Stimulated activated CD4-positive, alpha-beta T cell treated with anti-CD3 and anti-CD28 coated beads, Interleukin-4, amount 100 ng/mL, for 24 hours (primary cell): Measurements from ENCODE around the gene DXO.
"Not testable (repeated sequence)": the region's sequence is repeated elsewhere in the genome, so short reads cannot be mapped to it uniquely, and the experiment has no call there.

Source experiments
- DNase-seq: peaks from one replicate; pipeline ENCODE4 v3.0.0-alpha.2; 2020

Gene DXO

DNA sequence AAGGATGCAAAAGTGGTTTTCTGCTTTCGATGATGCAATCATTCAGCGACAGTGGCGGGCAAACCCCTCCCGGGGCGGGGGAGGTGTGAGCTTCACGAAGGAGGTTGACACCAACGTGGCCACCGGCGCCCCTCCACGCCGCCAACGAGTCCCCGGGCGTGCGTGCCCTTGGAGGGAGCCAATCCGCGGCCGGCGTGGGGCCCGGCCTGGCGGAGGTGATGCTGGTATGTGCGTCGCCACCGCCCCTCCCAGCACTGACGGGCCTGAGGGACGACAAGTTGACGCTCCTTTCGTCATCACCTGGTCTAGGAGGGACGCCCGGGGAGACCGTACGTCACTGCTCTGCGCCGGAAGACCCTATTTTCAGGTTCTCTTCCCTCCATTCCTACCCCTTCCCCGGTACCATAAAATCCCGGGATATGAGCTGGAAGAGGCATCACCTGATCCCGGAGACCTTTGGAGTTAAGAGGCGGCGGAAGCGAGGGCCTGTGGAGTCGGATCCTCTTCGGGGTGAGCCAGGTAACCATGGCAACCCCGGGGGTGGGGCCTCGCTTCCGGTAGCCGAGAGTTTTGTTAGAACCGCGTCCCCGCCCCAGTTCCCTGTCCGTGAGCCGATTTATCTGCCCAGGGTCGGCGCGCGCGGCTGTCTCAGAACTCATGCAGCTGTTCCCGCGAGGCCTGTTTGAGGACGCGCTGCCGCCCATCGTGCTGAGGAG, at the start of gene DXO:
DXO (minus strand) TSS at position 146 of the 716 bp plus-strand sequence. CDS start 463 bp downstream, outside the sequence.
- peak; percentile 98 for DNase-seq

DNA sequence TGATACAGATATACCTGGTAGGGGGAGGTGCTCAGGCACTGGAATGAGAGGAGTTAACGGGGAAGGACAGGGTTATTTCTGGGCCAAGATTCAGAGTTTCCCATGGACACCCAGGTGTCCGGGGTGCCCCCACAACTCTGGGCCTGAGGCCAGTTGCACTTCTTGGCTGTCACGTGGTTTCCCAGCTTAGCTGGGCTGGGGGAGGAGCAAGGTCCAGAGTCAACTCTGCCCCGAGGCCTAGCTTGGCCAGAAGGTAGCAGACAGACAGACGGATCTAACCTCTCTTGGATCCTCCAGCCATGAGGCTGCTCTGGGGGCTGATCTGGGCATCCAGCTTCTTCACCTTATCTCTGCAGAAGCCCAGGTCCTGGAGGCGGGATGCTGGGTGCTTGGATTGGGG, 42.6 kb upstream of the DXO start, which contains the start of gene C4B:
C4B (plus strand) TSS at position 249 of the 400 bp plus-strand sequence; CDS start at position 300, 51 bp downstream.
- not testable (repeated sequence) for DNase-seq

DNA sequence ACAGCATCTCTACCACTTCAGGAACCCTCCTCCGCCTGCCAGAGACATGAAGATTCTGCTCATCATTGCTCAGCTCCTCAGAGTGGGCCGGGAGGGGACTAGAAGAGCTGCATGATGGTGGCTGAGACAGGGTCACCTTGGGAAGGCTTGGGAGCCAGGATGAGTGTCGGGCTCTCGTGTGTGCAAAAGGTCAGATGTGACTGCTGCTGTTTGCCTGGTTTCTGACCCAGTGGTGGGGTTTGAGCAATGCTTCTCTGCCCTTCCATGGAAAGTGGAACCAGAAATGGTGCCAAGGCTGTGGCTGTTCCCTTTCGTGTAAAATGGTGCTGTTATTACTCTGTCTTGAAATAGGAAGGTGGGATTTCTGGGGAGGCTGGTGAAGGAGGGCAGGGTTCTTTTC, 41.8 kb upstream of the DXO start:
- not testable (repeated sequence) for DNase-seq

DNA sequence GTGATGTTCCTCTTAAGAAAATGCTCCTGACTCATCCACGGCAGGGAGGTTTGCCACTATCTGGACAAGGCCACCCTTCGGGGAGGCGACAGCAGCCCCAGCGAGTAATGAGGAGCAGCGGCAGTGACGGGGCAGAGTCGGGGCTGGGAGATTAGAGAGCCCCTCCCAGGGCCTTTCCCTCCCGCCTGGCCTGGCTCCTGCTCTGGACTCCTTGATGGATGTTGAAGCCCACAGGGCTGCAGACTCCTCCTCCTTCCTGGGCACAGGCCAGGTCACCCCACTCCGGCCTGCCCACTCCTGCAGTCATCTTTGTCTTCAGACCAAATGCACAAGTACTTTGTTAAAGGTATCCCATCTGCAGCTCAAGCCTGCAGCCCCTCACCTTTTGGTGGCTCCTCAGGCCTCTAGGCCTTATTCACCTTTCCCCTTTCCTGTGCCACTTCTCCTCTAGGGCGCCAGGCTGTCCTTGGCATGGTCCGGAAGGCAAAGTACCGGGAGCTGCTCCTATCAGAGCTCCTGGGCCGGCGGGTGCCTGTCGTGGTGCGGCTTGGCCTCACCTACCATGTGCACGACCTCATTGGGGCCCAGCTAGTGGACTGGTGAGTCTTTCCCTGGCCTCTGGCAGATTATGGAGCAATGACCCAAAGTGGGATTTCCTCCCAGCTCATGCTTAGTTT, 41.1 kb upstream of the DXO start:
- DNase-seq, result peak; percentile 3

DNA sequence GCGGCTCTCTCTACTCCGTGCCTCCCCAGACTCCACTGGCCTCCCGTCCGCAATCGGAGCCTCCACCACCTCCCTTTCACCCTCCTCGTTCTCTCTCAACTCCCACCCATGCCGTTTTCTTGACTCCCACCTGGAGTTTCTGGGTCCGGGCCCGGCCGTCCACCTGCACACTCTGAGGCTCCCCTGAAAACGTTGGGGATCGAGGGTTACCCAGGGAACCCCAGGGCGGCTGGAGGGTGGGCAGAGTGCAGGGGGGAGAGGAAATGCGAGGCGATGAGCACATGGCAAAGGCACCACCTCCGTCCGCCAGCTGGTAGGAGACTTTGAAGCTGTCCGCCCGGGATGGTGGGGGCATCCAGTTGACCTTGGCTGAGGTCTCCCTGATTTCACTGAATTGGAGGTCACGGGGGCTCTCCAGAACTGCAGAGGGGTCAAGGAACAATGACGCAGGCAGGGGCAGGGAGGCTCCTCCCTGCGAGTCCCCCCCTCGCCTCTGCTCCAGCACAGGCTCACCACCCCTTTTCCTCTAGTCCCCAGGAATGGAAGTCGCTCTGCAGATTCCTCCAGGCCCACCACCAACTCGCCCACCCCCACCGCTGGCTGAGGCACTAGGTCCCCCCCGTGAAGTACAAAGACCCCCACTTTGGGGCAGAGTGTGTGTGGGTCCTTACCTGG, 39.1 kb upstream of the DXO start:
- peak; percentile 2 for DNase-seq

DNA sequence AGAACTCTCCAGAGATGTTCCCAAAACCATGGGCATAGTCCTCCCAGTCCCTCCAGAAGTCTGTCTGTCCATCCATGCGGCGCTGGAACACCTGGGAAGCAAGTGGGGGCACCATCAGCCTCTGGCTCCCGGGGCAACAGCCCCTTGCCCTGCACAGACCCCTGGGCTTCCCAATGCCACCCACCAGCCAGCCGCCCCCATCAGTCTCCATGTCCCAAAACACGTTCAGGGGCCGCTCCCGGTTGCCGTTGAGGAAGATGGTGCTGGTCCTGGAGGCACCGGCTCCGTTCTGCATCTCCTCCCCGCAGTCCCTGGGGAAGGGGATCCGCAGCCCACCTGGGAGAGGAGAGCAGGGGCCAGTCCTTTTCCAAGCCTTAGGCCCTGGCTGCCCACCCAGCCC, 37.6 kb upstream of the DXO start:
- DNase-seq, result not testable (repeated sequence)

DNA sequence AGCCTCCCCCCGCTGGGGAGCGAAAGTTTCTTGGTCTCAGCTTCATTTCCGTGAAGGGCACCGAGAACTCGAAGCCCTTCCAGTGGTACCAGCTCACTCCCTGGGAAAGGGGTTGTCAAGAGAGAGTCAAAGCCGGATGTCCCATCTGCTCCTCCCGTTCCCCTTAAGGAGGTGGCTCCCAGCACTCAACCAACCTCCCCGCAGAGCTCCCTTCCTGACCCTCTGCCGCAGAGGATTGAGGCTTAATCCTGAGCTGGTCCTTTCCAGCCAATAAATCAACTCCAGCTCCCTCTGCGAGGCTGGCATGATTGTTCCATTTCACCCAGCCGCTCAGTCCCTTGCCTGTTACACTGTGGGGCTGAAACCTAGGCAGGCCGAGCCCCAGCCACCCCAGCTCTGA, 36.7 kb upstream of the DXO start:
- DNase-seq, result peak; percentile 1

DNA sequence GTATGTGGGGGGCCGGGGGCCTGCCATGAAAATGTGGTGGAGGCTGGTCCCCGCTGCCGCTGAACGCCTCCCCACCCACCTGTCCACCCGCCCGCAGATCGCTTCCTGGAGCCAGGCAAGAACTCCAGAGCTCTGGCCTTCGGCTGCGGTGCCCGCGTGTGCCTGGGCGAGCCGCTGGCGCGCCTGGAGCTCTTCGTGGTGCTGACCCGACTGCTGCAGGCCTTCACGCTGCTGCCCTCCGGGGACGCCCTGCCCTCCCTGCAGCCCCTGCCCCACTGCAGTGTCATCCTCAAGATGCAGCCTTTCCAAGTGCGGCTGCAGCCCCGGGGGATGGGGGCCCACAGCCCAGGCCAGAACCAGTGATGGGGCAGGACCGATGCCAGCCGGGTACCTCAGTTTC, 36.1 kb upstream of the DXO start:
- DNase-seq, result not testable (repeated sequence)

DNA sequence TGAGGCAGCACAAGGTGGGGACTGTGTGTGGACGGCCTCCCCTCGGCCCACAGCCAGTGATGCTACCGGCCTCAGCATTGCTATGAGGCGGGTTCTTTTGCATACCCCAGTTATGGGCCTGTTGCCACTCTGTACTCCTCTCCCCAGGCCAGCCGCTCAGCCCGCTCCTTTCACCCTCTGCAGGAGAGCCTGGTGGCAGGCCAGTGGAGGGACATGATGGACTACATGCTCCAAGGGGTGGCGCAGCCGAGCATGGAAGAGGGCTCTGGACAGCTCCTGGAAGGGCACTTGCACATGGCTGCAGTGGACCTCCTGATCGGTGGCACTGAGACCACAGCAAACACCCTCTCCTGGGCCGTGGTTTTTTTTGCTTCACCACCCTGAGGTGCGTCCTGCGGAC, 35.1 kb upstream of the DXO start:
- DNase-seq, result peak; percentile 2

DNA sequence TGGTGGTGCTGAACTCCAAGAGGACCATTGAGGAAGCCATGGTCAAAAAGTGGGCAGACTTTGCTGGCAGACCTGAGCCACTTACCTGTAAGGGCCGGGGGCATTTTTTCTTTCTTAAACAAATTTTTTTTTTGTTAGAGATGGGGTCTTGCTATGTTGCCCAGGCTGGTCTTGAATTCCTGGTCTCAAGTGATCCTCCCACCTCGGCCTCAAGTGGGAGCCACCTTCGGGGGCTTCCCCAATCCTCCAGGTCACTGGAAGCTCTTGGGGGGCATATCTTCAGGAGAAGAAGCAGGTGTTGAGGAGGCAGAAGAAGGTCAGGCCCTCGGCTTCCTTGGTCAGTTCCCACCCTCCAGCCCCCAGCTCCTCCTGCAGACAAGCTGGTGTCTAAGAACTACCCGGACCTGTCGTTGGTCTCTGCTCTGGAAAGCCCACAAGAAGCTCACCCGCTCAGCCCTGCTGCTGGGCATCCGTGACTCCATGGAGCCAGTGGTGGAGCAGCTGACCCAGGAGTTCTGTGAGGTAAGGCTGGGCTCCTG, 34.1 kb upstream of the DXO start:
- DNase-seq, result peak; percentile 1

DNA sequence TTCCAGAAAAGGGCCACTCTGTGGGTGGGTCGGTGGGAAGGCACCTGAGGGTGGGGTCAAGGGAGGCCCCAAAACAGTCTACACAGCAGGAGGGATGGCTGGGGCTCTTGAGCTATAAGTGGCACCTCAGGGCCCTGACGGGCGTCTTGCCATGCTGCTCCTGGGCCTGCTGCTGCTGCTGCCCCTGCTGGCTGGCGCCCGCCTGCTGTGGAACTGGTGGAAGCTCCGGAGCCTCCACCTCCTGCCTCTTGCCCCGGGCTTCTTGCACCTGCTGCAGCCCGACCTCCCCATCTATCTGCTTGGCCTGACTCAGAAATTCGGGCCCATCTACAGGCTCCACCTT, 33.6 kb upstream of the DXO start:
- not testable (repeated sequence) for DNase-seq

DNA sequence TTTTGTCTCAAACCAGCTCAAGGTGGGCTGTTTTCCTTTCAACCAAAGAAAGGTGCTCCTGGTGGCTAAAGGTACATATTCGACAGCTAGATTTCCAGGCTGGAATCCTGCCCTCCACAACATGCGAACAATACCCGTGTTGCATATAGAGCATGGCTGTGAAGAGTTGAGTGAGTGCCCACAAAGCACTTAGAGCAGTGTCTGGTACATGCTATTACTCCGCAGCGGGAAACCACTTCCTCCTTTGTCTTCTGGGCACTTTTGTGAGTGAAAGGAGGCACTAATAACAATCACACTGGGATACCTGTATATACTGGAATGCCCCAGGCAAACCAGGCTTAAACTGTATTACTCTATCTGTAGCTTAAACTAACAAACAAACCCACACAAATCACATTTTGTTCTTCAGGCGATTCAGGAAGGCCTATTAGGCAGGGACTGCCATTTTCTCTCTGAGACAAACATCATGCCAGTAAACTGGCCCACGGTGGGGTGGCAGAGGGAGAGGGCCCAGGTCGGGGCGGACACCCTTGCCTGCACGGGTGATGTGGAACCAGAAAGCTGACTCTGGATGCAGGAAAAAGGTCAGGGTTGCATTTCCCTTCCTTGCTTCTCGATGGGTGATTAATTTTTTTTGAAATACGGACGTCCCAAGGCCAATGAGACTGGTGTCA, 33.1 kb upstream of the DXO start:
- peak; percentile 2 for DNase-seq

DNA sequence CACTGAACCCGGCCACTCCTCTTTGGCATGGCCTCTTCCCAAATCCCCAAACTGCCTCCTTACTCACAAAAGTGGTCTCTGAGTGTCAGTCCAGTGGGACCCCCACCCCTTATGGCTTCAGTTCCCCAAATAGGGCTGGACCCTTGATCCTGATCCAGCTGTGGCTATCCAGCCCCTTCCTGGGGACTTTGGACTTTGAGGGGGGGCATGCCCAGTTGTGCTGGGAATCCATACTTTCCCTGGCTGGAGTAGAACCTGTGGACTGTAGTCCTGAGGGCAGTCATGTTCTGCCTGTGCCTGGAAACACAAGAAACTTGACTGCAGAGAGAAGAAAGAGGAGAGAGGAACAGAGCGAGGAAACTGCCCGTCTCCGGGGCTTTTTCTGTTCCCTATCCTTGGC, 32.5 kb upstream of the DXO start:
- DNase-seq, result not testable (repeated sequence)

DNA sequence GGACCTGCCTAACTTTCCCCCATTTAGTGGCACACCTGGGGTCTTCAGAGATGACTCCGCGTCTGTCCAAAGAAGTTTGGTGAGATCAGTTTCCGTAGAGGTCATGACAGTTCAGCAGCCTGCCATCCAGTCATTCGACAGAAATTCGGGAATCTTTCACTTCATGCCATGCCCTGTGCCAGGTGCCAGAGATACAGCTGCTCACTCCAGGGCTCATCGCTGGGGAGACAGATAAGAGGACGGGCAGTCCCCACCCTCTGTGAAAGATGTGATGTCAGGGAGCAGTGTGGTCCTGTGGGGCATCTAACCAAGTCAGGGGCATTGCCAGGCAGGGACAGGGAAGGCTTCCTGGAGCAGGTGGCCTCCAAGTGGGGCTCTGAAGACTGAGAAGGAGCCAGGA, 31.4 kb upstream of the DXO start:
- DNase-seq, result not testable (repeated sequence)

DNA sequence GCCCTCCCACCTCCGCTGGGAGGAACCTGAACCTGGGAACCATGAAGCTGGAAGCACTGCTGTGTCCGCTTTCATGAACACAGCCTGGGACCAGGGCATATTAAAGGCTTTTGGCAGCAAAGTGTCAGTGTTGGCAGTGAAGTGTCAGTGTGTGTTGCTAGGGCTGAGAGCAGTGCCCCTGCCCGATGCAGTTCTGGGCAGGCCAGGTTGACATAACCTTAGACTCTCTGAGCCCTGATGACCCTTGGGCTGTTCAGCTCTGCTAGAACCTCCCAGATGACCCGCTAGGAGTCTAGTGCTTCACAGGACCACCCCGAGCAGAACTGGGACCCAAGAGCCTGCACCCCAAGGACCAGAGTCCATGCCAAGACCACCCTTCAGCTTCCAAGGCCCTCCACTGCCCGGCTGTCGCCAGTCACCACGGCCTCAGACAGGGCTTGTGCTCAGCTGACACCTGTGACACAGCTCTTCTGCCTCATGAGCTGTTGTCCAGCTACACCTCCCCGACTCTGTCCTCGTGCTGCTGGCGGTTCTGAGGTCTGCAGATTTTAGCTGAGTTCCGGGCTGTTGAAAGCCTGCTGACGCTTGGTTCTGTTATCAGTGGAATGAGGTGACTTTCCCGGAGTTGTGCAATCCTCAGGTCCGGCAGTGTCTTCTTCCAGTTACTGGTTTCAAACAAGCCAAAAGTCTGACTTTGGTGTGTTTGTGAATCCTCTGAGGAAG, 30.8 kb upstream of the DXO start:
- not testable (repeated sequence) for DNase-seq

DNA sequence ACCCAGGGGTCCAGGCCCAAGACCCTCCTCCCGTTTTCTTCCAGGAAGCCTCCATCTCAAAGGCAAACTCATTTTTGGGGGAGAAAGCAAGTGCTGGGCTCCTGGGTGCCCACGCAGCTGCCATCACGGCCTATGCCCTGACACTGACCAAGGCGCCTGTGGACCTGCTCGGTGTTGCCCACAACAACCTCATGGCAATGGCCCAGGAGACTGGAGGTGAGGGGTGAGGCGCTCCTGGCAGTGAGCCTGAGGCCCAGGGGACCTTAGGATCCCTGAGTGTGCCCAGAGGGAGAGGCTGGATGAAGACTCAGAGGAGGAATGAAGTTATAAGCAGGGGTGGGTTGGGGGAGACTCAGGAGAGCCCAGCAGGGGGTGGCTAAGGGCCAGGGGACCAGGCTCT, 24.4 kb upstream of the DXO start:
- DNase-seq, result not testable (repeated sequence)

DNA sequence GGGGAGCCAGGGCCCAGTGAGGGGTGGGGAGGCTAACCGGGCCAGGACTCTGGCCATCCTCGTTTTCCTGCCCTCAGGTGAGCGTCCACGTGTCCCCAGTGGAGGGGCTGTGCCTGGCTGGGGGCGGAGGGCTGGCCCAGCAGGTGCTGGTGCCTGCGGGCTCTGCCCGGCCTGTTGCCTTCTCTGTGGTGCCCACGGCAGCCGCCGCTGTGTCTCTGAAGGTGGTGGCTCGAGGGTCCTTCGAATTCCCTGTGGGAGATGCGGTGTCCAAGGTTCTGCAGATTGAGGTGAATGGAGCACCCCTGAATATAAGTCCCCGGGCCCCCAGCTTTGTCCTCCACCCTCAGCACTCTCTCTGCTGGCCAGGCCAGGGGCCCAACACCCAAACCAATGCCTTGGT, 22.5 kb upstream of the DXO start:
- not testable (repeated sequence) for DNase-seq

DNA sequence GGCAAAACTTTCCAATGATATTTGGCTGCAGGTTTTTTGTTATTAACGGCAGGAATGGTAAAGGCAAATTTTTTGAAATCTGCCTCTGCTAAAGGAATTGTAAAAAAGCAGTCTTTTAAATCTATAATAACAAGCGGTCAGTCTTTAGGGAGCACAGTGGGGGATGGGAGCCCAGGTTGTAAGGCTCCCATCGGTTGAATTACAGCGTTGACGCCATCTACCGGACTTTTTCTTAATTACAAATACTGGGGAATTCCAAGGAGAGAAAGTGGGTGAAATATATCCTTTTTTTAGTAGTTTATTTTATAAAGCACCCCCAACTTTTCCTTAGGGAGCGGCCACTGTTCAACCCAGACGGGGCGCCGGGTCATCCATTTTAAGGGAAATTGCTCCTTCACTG, 17.4 kb upstream of the DXO start:
- not testable (repeated sequence) for DNase-seq

DNA sequence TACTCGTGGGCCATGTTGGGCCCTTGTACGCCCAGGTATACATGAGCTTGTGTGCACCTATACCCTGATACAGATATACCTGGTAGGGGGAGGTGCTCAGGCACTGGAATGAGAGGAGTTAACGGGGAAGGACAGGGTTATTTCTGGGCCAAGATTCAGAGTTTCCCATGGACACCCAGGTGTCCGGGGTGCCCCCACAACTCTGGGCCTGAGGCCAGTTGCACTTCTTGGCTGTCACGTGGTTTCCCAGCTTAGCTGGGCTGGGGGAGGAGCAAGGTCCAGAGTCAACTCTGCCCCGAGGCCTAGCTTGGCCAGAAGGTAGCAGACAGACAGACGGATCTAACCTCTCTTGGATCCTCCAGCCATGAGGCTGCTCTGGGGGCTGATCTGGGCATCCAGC, 9.8 kb upstream of the DXO start, which contains the start of gene C4A:
C4A (plus strand) TSS at position 314 of the 400 bp plus-strand sequence; CDS start at position 365, 51 bp downstream.
- not testable (repeated sequence) for DNase-seq

DNA sequence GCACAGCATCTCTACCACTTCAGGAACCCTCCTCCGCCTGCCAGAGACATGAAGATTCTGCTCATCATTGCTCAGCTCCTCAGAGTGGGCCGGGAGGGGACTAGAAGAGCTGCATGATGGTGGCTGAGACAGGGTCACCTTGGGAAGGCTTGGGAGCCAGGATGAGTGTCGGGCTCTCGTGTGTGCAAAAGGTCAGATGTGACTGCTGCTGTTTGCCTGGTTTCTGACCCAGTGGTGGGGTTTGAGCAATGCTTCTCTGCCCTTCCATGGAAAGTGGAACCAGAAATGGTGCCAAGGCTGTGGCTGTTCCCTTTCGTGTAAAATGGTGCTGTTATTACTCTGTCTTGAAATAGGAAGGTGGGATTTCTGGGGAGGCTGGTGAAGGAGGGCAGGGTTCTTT, 9.1 kb upstream of the DXO start:
- DNase-seq, result not testable (repeated sequence)

DNA sequence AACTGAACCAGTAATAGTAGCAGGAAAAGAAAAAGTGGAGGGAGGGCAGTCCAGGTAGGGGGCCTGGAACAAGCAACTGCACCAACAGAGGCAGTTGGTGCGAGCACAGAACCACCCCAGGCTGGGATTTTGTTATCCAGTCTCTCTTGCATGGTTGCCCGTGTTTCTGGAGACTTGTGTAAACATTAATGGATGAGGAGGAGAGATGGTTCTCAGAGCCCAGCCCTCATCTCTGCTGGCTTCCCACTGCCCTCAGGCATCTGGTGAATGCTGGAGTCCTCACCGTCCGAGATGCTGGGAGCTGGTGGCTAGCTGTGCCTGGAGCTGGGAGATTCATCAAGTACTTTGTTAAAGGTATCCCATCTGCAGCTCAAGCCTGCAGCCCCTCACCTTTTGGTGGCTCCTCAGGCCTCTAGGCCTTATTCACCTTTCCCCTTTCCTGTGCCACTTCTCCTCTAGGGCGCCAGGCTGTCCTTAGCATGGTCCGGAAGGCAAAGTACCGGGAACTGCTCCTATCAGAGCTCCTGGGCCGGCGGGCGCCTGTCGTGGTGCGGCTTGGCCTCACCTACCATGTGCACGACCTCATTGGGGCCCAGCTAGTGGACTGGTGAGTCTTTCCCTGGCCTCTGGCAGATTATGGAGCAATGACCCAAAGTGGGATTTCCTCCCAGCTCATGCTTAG, 8.4 kb upstream of the DXO start:
- DNase-seq, result not testable (repeated sequence)
